Lung (tissue), 13 donors: ENCODE results near the gene TCEA2. TPM values are rescaled to one million over a fixed set of nuclear protein-coding genes. Genes with fewer than 3 reads are reported as not detected.

ENCODE experiments used
- ATAC-seq: fragments of 200-7000 bp; cut with Tn5 transposase; one replicate; pipeline ENCODE4 v1.9.1; 2020; ENCODE audit warnings: moderate number of reproducible peaks; ENCODE audit not compliant: insufficient read depth, low FRiP score
- DNase-seq, 3 donors: peaks; one replicate each; pipeline ENCODE4 v3.0.0-alpha.2; 2013 to 2017
- H3K27ac ChIP-seq, 2 donors: one replicate each; pipeline ENCODE4 v1.5.1; 2013; ENCODE audit warnings: mild to moderate bottlenecking in 2 of 2, moderate library complexity in 2 of 2, control low read depth in 1 of 2, inconsistent platforms in 1 of 2, low read depth in 1 of 2, low read length in 1 of 2
- H3K27me3 ChIP-seq, 3 donors: one replicate each; pipeline ENCODE4 v1.5.1; 2013; ENCODE audit warnings: low read length in 2 of 3; ENCODE audit not compliant: control insufficient read depth in 3 of 3, insufficient read depth in 3 of 3
- H3K36me3 ChIP-seq, 4 donors: one replicate each; pipeline ENCODE4 v1.5.1; 2013; ENCODE audit warnings: low read length in 4 of 4, mild to moderate bottlenecking in 1 of 4, moderate library complexity in 1 of 4; ENCODE audit not compliant: control insufficient read depth in 4 of 4, insufficient read depth in 4 of 4
- H3K4me1 ChIP-seq, 5 donors: one replicate each; pipeline ENCODE4 v1.5.1; 2013; ENCODE audit warnings: low read length in 5 of 5, mild to moderate bottlenecking in 2 of 5, moderate library complexity in 1 of 5; ENCODE audit not compliant: control insufficient read depth in 5 of 5, insufficient read depth in 5 of 5
- H3K4me3 ChIP-seq: one replicate; pipeline ENCODE4 v1.5.1; 2013; ENCODE audit warnings: mild to moderate bottlenecking, control low read depth, moderate library complexity
- H3K9ac ChIP-seq, 2 donors: one replicate each; pipeline ENCODE4 v1.5.1; 2013; ENCODE audit warnings: low read length in 2 of 2, control low read depth in 1 of 2; ENCODE audit not compliant: insufficient read depth in 1 of 2
- H3K9me3 ChIP-seq, 4 donors: one replicate each; pipeline ENCODE4 v1.5.1; 2013; ENCODE audit warnings: low read length in 3 of 4, mild to moderate bottlenecking in 1 of 4, moderate library complexity in 1 of 4; ENCODE audit not compliant: control insufficient read depth in 4 of 4, insufficient read depth in 3 of 4
- CTCF ChIP-seq: IDR thresholded peaks from 2 replicates; pipeline ENCODE4 v1.5.1; 2012; ENCODE audit warnings: mild to moderate bottlenecking; ENCODE audit errors: control extremely low read depth, extremely low read depth
- WGBS, 2 donors: extraction: QIAGEN DNeasy Blood & Tissue Kit; methylation state at CpG; one replicate each; pipeline ENCODE4 v1.1.7; 2013; 5-methylcytosine and 5-hydroxymethylcytosine counted together
- polyA plus RNA-seq, 2 donors: library from polyadenylated mRNA; stranded (reverse); fragments of 200-250 nt; gene quantifications; one replicate each; pipeline ENCODE4 v1.2.1, GENCODE V29; 2013
- small RNA-seq: library from RNA; depleted of rRNA; stranded (forward); fragments of <200 nt; gene quantifications from one replicate; pipeline ENCODE3, GENCODE V24; 2014; ENCODE audit warnings: low replicate concordance
- total RNA-seq, 2 donors: library from RNA; depleted of rRNA in 1 of 2; stranded (reverse); fragments of >200 nt in 1 of 2; gene quantifications; one replicate each; pipeline ENCODE4 v1.2.1, GENCODE V29; 2014 to 2021
- donor health status: control.
- donor health status: control.
- donor health status: Bipolar disorder and iron deficiency.
- donor health status: healthy.
- donor health status: DM: yes; HTN: yes; CAD: no.

Gene TCEA2
- total and polyA plus RNA-seq, 4 donors: 18.3 to 32.9 (median 30.7) TPM

GRCh38 chr20:64121586-64121985, 58.6 kb downstream of the TCEA2 start:
- ATAC-seq (no peak), DNase-seq (no peak)
- TF ChIP-seq CTCF: no peak
- 87 to 93% methylated on average over 12 of the region's 12 CpGs for WGBS, 2 donors
- Histone ChIP-seq H3K36me3 (no peaks in the 10 kb centered on the region), H3K27me3 (no peaks in the 10 kb centered on the region), H3K4me3 (no peak overlapping the region), H3K9me3 (no peaks in the 10 kb centered on the region), H3K9ac (no peak overlapping the region), H3K27ac (no peak overlapping the region), H3K4me1 (peaks cover 0 to 5% (median 0%) of the 10 kb centered on the region in 5 donors)

Small RNAs within 50 kb of the gene (small RNA-seq; reads per million reads assigned to genes)
- gene AL355803.1 (not detected), gene MIR6813 (not detected)

Other genes with a start within 250 kb of the TCEA2 start
- 10 to 100 TPM; 10.8 to 15.3 TPM for gene ZBTB46, start 231.9 kb upstream of the TCEA2 start, total RNA-seq
- gene ZBTB46, start 231.9 kb upstream of the TCEA2 start, polyA plus RNA-seq: 1 to 10 TPM; 3.4 to 4.4 TPM
- gene ABHD16B, start 201.7 kb upstream of the TCEA2 start, total RNA-seq: not detected
- gene ABHD16B, start 201.7 kb upstream of the TCEA2 start, polyA plus RNA-seq: 1 to 10 TPM in 1 of 2 donors, under 1 TPM in 1; 0.89 to 1.5 TPM
- gene TPD52L2, start 197.9 kb upstream of the TCEA2 start, total RNA-seq: 10 to 100 TPM; 66.2 to 92.4 TPM
- 100 to 1,000 TPM in 1 of 2 donors, 10 to 100 TPM in 1; 66.2 to 130 TPM for gene TPD52L2, start 197.9 kb upstream of the TCEA2 start, polyA plus RNA-seq
- gene DNAJC5, start 168.1 kb upstream of the TCEA2 start, total RNA-seq: 10 to 100 TPM; 25.1 to 64.5 TPM
- gene DNAJC5, start 168.1 kb upstream of the TCEA2 start, polyA plus RNA-seq: 10 to 100 TPM; 26.5 to 48.2 TPM
- gene UCKL1, start 106.8 kb upstream of the TCEA2 start, total RNA-seq: 10 to 100 TPM; 33.6 to 42.7 TPM
- gene UCKL1, start 106.8 kb upstream of the TCEA2 start, polyA plus RNA-seq: 10 to 100 TPM; 34.8 to 37.5 TPM
- gene ZNF512B, start 93.3 kb upstream of the TCEA2 start, total RNA-seq: 10 to 100 TPM; 10.7 to 18.9 TPM
- gene ZNF512B, start 93.3 kb upstream of the TCEA2 start, polyA plus RNA-seq: 10 to 100 TPM in 1 of 2 donors, 1 to 10 TPM in 1; 8.7 to 13.0 TPM
- 1 to 10 TPM; 2.3 to 6.4 TPM for gene SAMD10, start 83.6 kb upstream of the TCEA2 start, total RNA-seq
- 1 to 10 TPM; 4.7 to 6.8 TPM for gene SAMD10, start 83.6 kb upstream of the TCEA2 start, polyA plus RNA-seq
- 10 to 100 TPM; 61.2 to 65.0 TPM for gene PRPF6, start 82.1 kb upstream of the TCEA2 start, total RNA-seq
- gene PRPF6, start 82.1 kb upstream of the TCEA2 start, polyA plus RNA-seq: 10 to 100 TPM; 43.6 to 47.1 TPM
- gene C20orf204, start 27.0 kb upstream of the TCEA2 start, total RNA-seq: 1 to 10 TPM; 1.3 to 2.0 TPM
- under 1 TPM; 0.50 to 0.63 TPM for gene C20orf204, start 27.0 kb upstream of the TCEA2 start, polyA plus RNA-seq
- gene SOX18, start 13.6 kb upstream of the TCEA2 start, total RNA-seq: 10 to 100 TPM; 12.1 to 52.2 TPM
- 10 to 100 TPM; 26.9 to 31.7 TPM for gene SOX18, start 13.6 kb upstream of the TCEA2 start, polyA plus RNA-seq
- gene RGS19, start 16.3 kb downstream of the TCEA2 start, total RNA-seq: 10 to 100 TPM; 15.1 to 50.7 TPM
- 10 to 100 TPM; 19.5 to 99.0 TPM for gene RGS19, start 16.3 kb downstream of the TCEA2 start, polyA plus RNA-seq
- gene OPRL1, start 16.9 kb downstream of the TCEA2 start, total RNA-seq: 1 to 10 TPM; 1.6 to 2.5 TPM
- 1 to 10 TPM in 1 of 2 donors, under 1 TPM in 1; 0.45 to 3.1 TPM for gene OPRL1, start 16.9 kb downstream of the TCEA2 start, polyA plus RNA-seq
- gene LKAAEAR1, start 21.2 kb downstream of the TCEA2 start, total RNA-seq: under 1 TPM; 0.51 to 0.64 TPM
- 1 to 10 TPM in 1 of 2 donors, under 1 TPM in 1; 0.65 to 2.3 TPM for gene LKAAEAR1, start 21.2 kb downstream of the TCEA2 start, polyA plus RNA-seq
- not detected for gene NPBWR2, start 44.4 kb downstream of the TCEA2 start, total RNA-seq
- not detected for gene NPBWR2, start 44.4 kb downstream of the TCEA2 start, polyA plus RNA-seq
- under 1 TPM in 1 of 2 donors, not detected in 1; 0.40 TPM for gene MYT1, start 101.3 kb downstream of the TCEA2 start, total RNA-seq
- gene MYT1, start 101.3 kb downstream of the TCEA2 start, polyA plus RNA-seq: under 1 TPM; 0.03 to 0.10 TPM
- 100 to 1,000 TPM in 1 of 2 donors, 10 to 100 TPM in 1; 27.5 to 123 TPM for gene PCMTD2, start 192.6 kb downstream of the TCEA2 start, total RNA-seq
- gene PCMTD2, start 192.6 kb downstream of the TCEA2 start, polyA plus RNA-seq: 10 to 100 TPM; 16.5 to 22.9 TPM